HG03135 (cell line): Measurements from ENCODE around the gene F9.
A peak's percentile ranks its signal among the peaks of the same experiment; 100 is the strongest.
"Not testable (repeated sequence)": the region's sequence is repeated elsewhere in the genome, so short reads cannot be mapped to it uniquely, and the experiment has no call there.

Experiments used
- ATAC-seq: cut with Tn5 transposase; IDR thresholded peaks from one replicate; pipeline ENCODE4 v1.9.1; 2021; ENCODE audit warnings: mild to moderate bottlenecking, moderate library complexity; ENCODE audit not compliant: unreplicated experiment

The F9 gene

GRCh38 chrX:139530550-139530949 lies at the start of gene F9:
F9 (plus strand) TSS chrX:139530739; CDS start chrX:139530765, 26 bp downstream.
- no peak for ATAC-seq

- ATAC-seq: no peak
Observed at GRCh38 chrX:139483699-139484098, 46.8 kb upstream of the F9 start.

GRCh38 chrX:139484591-139484990 lies 45.9 kb upstream of the F9 start:
- ATAC-seq: no peak

- ATAC-seq: no peak
Observed at GRCh38 chrX:139495324-139495723, 35.2 kb upstream of the F9 start.

- ATAC-seq: no peak
Observed at GRCh38 chrX:139506333-139506732, 24.2 kb upstream of the F9 start.

GRCh38 chrX:139508099-139508498 lies 22.4 kb upstream of the F9 start:
- no peak for ATAC-seq

GRCh38 chrX:139518475-139518874 lies 12.1 kb upstream of the F9 start:
- no peak for ATAC-seq

- ATAC-seq: not testable (repeated sequence)
Observed at GRCh38 chrX:139528829-139529228, 1.7 kb upstream of the F9 start.

- no peak for ATAC-seq
Observed at GRCh38 chrX:139532834-139533233, 2.3 kb downstream of the F9 start.

GRCh38 chrX:139533444-139533843 lies 2.9 kb downstream of the F9 start:
- no peak for ATAC-seq

- peak; percentile 87 for ATAC-seq
Observed at GRCh38 chrX:139538907-139539790, 8.6 kb downstream of the F9 start.

- ATAC-seq: no peak
Observed at GRCh38 chrX:139542652-139543051, 12.1 kb downstream of the F9 start.

GRCh38 chrX:139543920-139544319 lies 13.4 kb downstream of the F9 start:
- no peak for ATAC-seq

GRCh38 chrX:139544591-139544990 lies 14.1 kb downstream of the F9 start:
- ATAC-seq: no peak

- ATAC-seq: peak; percentile 24
Observed at GRCh38 chrX:139554376-139554775, 23.8 kb downstream of the F9 start.

- no peak for ATAC-seq
Observed at GRCh38 chrX:139554991-139555675, 24.6 kb downstream of the F9 start.

GRCh38 chrX:139559383-139560042 lies 29.0 kb downstream of the F9 start:
- peak; percentile 69 for ATAC-seq

- no peak for ATAC-seq
Observed at GRCh38 chrX:139560221-139560620, 29.7 kb downstream of the F9 start.

GRCh38 chrX:139563251-139563650 lies 32.7 kb downstream of the F9 start:
- ATAC-seq: no peak

GRCh38 chrX:139566981-139567380 lies 36.4 kb downstream of the F9 start:
- no peak for ATAC-seq

- no peak for ATAC-seq
Observed at GRCh38 chrX:139581068-139581467, 50.5 kb downstream of the F9 start.

- ATAC-seq: no peak
Observed at GRCh38 chrX:139585613-139586012, 55.1 kb downstream of the F9 start.
